GM23338 (cell line): ENCODE measurements around the gene OR6C70. TPM values are rescaled to one million over a fixed set of nuclear protein-coding genes. Genes with fewer than 3 reads are reported as not detected.

Experiments
- ATAC-seq: fragments of 200-7000 bp; cut with Tn5 transposase; 3 replicates; pipeline ENCODE4 v1.9.1; 2020
- DNase-seq: peaks from one replicate; pipeline ENCODE4 v3.0.0-alpha.2; 2015; ENCODE audit warnings: low spot score
- H2AFZ ChIP-seq: fragments of 200-600 bp; sonication (generic); 2 replicates; pipeline ENCODE4 v1.8.0; 2016; ENCODE audit warnings: antibody characterized with exemption, mild to moderate bottlenecking, moderate library complexity
- H3F3A ChIP-seq: fragments of 200-600 bp; sonication (generic); replicated peaks from 2 replicates; pipeline ENCODE4 v1.8.0; 2017; ENCODE audit warnings: antibody characterized with exemption, mixed run types, low read depth
- H3K27ac ChIP-seq: fragments of 200-600 bp; sonication (generic); 2 replicates; pipeline ENCODE4 v1.6.1; 2016; ENCODE audit warnings: low read depth
- H3K27me3 ChIP-seq: fragments of 200-600 bp; sonication (generic); 2 replicates; pipeline ENCODE4 v1.8.0; 2016; ENCODE audit warnings: mild to moderate bottlenecking, mixed run types, moderate library complexity; ENCODE audit not compliant: insufficient read depth
- H3K36me3 ChIP-seq: fragments of 200-600 bp; sonication (generic); 2 replicates; pipeline ENCODE4 v1.8.0; 2016; ENCODE audit warnings: mild to moderate bottlenecking; ENCODE audit not compliant: insufficient read depth
- H3K4me1 ChIP-seq: fragments of 200-600 bp; sonication (generic); 2 replicates; pipeline ENCODE4 v1.8.0; 2016; ENCODE audit warnings: mild to moderate bottlenecking, moderate library complexity; ENCODE audit not compliant: insufficient read depth
- H3K4me2 ChIP-seq: fragments of 200-600 bp; sonication (generic); 2 replicates; pipeline ENCODE4 v1.7.1; 2017; ENCODE audit warnings: mixed run types
- H3K4me3 ChIP-seq: fragments of 200-600 bp; sonication (generic); 2 replicates; pipeline ENCODE4 v1.6.1; 2016; ENCODE audit warnings: mixed run types
- H3K79me2 ChIP-seq: fragments of 200-600 bp; sonication (generic); replicated peaks from 2 replicates; pipeline ENCODE4 v1.8.0; 2017; ENCODE audit warnings: mild to moderate bottlenecking; ENCODE audit not compliant: insufficient read depth
- H3K9me2 ChIP-seq: fragments of 200-600 bp; sonication (generic); 2 replicates; pipeline ENCODE4 v1.8.0; 2017; ENCODE audit not compliant: insufficient read depth
- H4K20me1 ChIP-seq: fragments of 200-600 bp; sonication (generic); replicated peaks from 2 replicates; pipeline ENCODE4 v1.8.0; 2017; ENCODE audit warnings: mild to moderate bottlenecking; ENCODE audit not compliant: insufficient read depth
- H3K27ac Mint-ChIP-seq: 2 replicates; pipeline ENCODE4 v1.8.0; 2020; ENCODE audit warnings: inconsistent platforms, mild to moderate bottlenecking, moderate library complexity, mixed read lengths
- H3K27me3 Mint-ChIP-seq: 3 replicates; pipeline ENCODE4 v1.8.0; 2022; ENCODE audit warnings: low read depth, mild to moderate bottlenecking, moderate library complexity, mixed read lengths, inconsistent platforms; ENCODE audit not compliant: insufficient read depth, poor library complexity
- H3K36me3 Mint-ChIP-seq: 3 replicates; pipeline ENCODE4 v1.8.0; 2021; ENCODE audit warnings: low read depth, mild to moderate bottlenecking, inconsistent platforms, moderate library complexity, mixed read lengths
- H3K4me1 Mint-ChIP-seq: 3 replicates; pipeline ENCODE4 v1.8.0; 2020; ENCODE audit warnings: mild to moderate bottlenecking, inconsistent platforms, mixed read lengths
- H3K4me3 Mint-ChIP-seq: 3 replicates; pipeline ENCODE4 v1.8.0; 2021; ENCODE audit warnings: moderate library complexity, mild to moderate bottlenecking, inconsistent platforms, mixed read lengths
- H3K9me3 Mint-ChIP-seq: 3 replicates; pipeline ENCODE4 v1.8.0; 2020; ENCODE audit warnings: moderate library complexity, mild to moderate bottlenecking, inconsistent platforms, mixed read lengths
- CREB1 ChIP-seq: fragments of 250-450 bp; sonication (Bioruptor Pico); IDR thresholded peaks from 2 replicates; pipeline ENCODE4 v1.5.0; 2020; ENCODE audit warnings: low read depth, mild to moderate bottlenecking, moderate library complexity
- EZH2 ChIP-seq: fragments of 200-600 bp; sonication (generic); IDR thresholded peaks from one replicate; pipeline ENCODE4 v1.8.0; 2017; ENCODE audit warnings: antibody characterized with exemption, mild to moderate bottlenecking, low read depth; ENCODE audit not compliant: unreplicated experiment
- EZH2phosphoT487 ChIP-seq: fragments of 200-600 bp; sonication (generic); IDR thresholded peaks from one replicate; pipeline ENCODE4 v1.8.1; 2018; ENCODE audit warnings: antibody characterized with exemption; ENCODE audit not compliant: unreplicated experiment
- JUNB ChIP-seq: IDR thresholded peaks from one replicate; pipeline ENCODE4 v1.6.1; 2016; ENCODE audit warnings: antibody characterized with exemption; ENCODE audit not compliant: unreplicated experiment
- NANOG ChIP-seq: IDR thresholded peaks from 2 replicates; pipeline ENCODE4 v1.6.1; 2016; ENCODE audit warnings: antibody characterized with exemption, borderline replicate concordance
- POLR2AphosphoS5 ChIP-seq: IDR thresholded peaks from 2 replicates; pipeline ENCODE4 v1.6.1; 2016; ENCODE audit warnings: antibody characterized with exemption, low read depth
- STAT1 ChIP-seq: IDR thresholded peaks from one replicate; pipeline ENCODE4 v1.6.1; 2016; ENCODE audit warnings: antibody characterized with exemption; ENCODE audit not compliant: unreplicated experiment
- ZNF114 ChIP-seq: fragments of 250-450 bp; sonication (Bioruptor Pico); IDR thresholded peaks from 2 replicates; pipeline ENCODE4 v1.5.0; 2020; ENCODE audit warnings: mild to moderate bottlenecking, moderate library complexity
- ZNF331 ChIP-seq: fragments of 250-450 bp; sonication (Bioruptor Pico); IDR thresholded peaks from 2 replicates; pipeline ENCODE4 v1.5.0; 2020; ENCODE audit warnings: low read depth, mild to moderate bottlenecking, moderate library complexity
- polyA plus RNA-seq: library from polyadenylated mRNA; unstranded; fragments of >200 nt; fragmentation: Nextera tagmentation; extraction: Ambion mirVana; gene quantifications from 2 replicates; pipeline ENCODE4 v1.2.1, GENCODE V29; 2016
- total RNA-seq: library from RNA; depleted of rRNA; stranded (reverse); fragments of >200 nt; shearing (Covaris generic); gene quantifications from 2 replicates; pipeline ENCODE4 v1.2.3, GENCODE V29; 2014
- TF ChIP-seq, protein P1 (sequence below): IDR thresholded peaks from 2 replicates; pipeline ENCODE4 v1.6.1; 2016; ENCODE audit warnings: antibody characterized with exemption
- TF ChIP-seq, protein P2 (sequence below): fragments of 250-450 bp; sonication (Bioruptor Pico); IDR thresholded peaks from 2 replicates; pipeline ENCODE4 v1.5.0; 2020; ENCODE audit warnings: mild to moderate bottlenecking, moderate library complexity
- TF ChIP-seq, protein P3 (sequence below), 2 experiments: fragments of 200-600 bp in 1 of 2; sonication (generic) in 1 of 2; conservative IDR thresholded peaks; 2 replicates each; pipeline versions ENCODE4 v1.5.1 to v1.6.1; 2016 to 2017; ENCODE audit warnings: antibody characterized with exemption in 2 of 2, low read depth in 2 of 2, mild to moderate bottlenecking in 2 of 2, moderate library complexity in 1 of 2

Gene OR6C70
- total and polyA plus RNA-seq, 2 experiments from 2014 or later = not detected

DNA sequence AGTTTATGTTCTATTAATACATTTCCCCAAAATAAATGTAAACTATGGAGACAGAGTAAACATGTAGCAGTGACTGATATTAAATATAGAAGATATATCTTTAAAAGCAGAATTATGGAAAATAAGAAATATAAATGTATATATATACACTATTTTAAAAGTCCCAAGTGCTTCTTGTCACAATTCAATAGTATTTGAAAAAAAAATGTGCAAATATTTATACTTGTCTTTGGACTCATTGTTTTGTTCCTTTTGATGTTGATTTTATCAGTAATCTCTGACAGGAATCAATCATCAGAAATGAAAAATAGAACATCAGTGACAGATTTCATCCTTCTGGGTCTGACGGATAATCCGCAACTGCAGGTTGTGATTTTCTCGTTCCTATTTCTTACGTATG is 44.0 kb downstream of the OR6C70 start, which contains the start of gene OR6C76 (continued):
- TF ChIP-seq, protein P1, sequence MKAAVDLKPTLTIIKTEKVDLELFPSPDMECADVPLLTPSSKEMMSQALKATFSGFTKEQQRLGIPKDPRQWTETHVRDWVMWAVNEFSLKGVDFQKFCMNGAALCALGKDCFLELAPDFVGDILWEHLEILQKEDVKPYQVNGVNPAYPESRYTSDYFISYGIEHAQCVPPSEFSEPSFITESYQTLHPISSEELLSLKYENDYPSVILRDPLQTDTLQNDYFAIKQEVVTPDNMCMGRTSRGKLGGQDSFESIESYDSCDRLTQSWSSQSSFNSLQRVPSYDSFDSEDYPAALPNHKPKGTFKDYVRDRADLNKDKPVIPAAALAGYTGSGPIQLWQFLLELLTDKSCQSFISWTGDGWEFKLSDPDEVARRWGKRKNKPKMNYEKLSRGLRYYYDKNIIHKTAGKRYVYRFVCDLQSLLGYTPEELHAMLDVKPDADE = no peak
- no peak for TF ChIP-seq POLR2AphosphoS5
- TF ChIP-seq ZNF331 (CRISPR knock-in tag) = no peak

DNA sequence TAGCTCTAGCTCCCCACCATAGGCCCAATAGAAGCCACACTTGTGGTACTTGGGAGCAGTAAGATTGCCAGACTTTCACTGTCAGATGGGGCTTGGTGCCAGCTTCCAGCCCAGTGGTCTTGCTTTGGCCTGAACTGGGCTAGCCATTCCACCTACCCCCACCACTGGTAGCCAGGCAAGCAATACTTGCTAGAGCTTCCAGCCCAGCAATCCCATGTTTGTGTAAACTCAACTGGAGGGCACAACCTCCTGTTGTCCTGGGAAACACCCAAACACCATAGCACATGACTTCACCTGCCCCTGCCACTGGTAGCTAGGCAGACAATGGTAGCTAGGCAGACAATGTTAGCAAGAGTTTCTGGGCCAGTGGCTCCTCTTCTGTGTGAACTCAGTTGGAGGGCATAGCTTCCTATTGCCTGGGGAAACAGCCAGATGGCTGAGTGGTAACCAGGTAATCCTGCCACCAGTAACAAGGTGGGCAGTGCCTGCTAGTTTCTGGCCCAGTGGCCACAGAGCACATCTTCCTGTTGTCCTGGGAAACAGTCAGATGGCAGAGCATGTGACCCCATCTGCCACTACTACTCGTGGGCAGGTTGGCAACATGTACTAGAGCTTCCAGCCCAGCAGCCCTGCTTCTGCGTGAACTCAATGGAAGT is 49.5 kb downstream of the OR6C70 start:
- Histone ChIP-seq H3K9me2 (no peaks in the 10 kb centered on the region), H3F3A (no peaks in the 10 kb centered on the region), H4K20me1 (no peaks in the 10 kb centered on the region), H3K79me2 (no peaks in the 10 kb centered on the region), H2AFZ (no peak overlapping the region), H3K27ac (no peak overlapping the region), H3K36me3 (no peaks in the 10 kb centered on the region), H3K4me1 (0 out of 2 replicates have a peak, but pooled peaks cover under 1% of the 10 kb centered on the region), H3K27me3 (no peaks in the 10 kb centered on the region), H3K4me2 (no peak overlapping the region), H3K4me3 (no peak overlapping the region)
- H3K4me1 Mint-ChIP-seq = no peaks in the 10 kb centered on the region; the same call in 2 of the 3 replicates
- ATAC-seq = no peak
- H3K27ac Mint-ChIP-seq = no peak overlapping the region
- no peaks in the 10 kb centered on the region for H3K9me3 Mint-ChIP-seq
- no peaks in the 10 kb centered on the region for H3K36me3 Mint-ChIP-seq
- DNase-seq = no peak
- H3K27me3 Mint-ChIP-seq = peaks cover 3% of the 10 kb centered on the region
- H3K4me3 Mint-ChIP-seq = no peak overlapping the region
- no peak for TF ChIP-seq CREB1 (CRISPR knock-in tag)
- no peak for TF ChIP-seq STAT1
- TF ChIP-seq, protein P2, sequence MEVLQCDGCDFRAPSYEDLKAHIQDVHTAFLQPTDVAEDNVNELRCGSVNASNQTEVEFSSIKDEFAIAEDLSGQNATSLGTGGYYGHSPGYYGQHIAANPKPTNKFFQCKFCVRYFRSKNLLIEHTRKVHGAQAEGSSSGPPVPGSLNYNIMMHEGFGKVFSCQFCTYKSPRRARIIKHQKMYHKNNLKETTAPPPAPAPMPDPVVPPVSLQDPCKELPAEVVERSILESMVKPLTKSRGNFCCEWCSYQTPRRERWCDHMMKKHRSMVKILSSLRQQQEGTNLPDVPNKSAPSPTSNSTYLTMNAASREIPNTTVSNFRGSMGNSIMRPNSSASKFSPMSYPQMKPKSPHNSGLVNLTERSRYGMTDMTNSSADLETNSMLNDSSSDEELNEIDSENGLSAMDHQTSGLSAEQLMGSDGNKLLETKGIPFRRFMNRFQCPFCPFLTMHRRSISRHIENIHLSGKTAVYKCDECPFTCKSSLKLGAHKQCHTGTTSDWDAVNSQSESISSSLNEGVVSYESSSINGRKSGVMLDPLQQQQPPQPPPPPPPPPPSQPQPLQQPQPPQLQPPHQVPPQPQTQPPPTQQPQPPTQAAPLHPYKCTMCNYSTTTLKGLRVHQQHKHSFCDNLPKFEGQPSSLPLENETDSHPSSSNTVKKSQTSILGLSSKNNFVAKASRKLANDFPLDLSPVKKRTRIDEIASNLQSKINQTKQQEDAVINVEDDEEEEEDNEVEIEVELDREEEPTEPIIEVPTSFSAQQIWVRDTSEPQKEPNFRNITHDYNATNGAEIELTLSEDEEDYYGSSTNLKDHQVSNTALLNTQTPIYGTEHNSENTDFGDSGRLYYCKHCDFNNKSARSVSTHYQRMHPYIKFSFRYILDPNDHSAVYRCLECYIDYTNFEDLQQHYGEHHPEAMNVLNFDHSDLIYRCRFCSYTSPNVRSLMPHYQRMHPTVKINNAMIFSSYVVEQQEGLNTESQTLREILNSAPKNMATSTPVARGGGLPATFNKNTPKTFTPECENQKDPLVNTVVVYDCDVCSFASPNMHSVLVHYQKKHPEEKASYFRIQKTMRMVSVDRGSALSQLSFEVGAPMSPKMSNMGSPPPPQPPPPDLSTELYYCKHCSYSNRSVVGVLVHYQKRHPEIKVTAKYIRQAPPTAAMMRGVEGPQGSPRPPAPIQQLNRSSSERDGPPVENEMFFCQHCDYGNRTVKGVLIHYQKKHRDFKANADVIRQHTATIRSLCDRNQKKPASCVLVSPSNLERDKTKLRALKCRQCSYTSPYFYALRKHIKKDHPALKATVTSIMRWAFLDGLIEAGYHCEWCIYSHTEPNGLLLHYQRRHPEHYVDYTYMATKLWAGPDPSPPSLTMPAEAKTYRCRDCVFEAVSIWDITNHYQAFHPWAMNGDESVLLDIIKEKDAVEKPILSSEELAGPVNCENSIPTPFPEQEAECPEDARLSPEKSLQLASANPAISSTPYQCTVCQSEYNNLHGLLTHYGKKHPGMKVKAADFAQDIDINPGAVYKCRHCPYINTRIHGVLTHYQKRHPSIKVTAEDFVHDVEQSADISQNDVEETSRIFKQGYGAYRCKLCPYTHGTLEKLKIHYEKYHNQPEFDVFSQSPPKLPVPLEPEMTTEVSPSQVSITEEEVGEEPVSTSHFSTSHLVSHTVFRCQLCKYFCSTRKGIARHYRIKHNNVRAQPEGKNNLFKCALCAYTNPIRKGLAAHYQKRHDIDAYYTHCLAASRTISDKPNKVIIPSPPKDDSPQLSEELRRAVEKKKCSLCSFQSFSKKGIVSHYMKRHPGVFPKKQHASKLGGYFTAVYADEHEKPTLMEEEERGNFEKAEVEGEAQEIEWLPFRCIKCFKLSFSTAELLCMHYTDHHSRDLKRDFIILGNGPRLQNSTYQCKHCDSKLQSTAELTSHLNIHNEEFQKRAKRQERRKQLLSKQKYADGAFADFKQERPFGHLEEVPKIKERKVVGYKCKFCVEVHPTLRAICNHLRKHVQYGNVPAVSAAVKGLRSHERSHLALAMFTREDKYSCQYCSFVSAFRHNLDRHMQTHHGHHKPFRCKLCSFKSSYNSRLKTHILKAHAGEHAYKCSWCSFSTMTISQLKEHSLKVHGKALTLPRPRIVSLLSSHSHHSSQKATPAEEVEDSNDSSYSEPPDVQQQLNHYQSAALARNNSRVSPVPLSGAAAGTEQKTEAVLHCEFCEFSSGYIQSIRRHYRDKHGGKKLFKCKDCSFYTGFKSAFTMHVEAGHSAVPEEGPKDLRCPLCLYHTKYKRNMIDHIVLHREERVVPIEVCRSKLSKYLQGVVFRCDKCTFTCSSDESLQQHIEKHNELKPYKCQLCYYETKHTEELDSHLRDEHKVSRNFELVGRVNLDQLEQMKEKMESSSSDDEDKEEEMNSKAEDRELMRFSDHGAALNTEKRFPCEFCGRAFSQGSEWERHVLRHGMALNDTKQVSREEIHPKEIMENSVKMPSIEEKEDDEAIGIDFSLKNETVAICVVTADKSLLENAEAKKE (CRISPR knock-in tag) = no peak
- TF ChIP-seq, protein P1 = no peak
- TF ChIP-seq POLR2AphosphoS5 = no peak
- TF ChIP-seq EZH2phosphoT487 = no peak
- TF ChIP-seq NANOG = no peak
- no peak for TF ChIP-seq JUNB
- no peak for TF ChIP-seq ZNF114 (CRISPR knock-in tag)
- TF ChIP-seq, protein P3, sequence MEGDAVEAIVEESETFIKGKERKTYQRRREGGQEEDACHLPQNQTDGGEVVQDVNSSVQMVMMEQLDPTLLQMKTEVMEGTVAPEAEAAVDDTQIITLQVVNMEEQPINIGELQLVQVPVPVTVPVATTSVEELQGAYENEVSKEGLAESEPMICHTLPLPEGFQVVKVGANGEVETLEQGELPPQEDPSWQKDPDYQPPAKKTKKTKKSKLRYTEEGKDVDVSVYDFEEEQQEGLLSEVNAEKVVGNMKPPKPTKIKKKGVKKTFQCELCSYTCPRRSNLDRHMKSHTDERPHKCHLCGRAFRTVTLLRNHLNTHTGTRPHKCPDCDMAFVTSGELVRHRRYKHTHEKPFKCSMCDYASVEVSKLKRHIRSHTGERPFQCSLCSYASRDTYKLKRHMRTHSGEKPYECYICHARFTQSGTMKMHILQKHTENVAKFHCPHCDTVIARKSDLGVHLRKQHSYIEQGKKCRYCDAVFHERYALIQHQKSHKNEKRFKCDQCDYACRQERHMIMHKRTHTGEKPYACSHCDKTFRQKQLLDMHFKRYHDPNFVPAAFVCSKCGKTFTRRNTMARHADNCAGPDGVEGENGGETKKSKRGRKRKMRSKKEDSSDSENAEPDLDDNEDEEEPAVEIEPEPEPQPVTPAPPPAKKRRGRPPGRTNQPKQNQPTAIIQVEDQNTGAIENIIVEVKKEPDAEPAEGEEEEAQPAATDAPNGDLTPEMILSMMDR (conservative IDR thresholded peaks at IDR 0.05; ENCODE audit: low read depth in 2 of 2) = no peak
- TF ChIP-seq EZH2 = no peak
- no peak for TF ChIP-seq ZNF331 (CRISPR knock-in tag)
